Stimulated activated CD4-positive, alpha-beta T cell treated with anti-CD3 and anti-CD28 coated beads, Interleukin-2, amount 100 ng/mL, for 4 hours (primary cell): ENCODE results near the gene CHCHD3.
"Not testable (repeated sequence)": the region's sequence is repeated elsewhere in the genome, so short reads cannot be mapped to it uniquely, and the experiment has no call there.

Experiments
- DNase-seq: peaks from one replicate; pipeline ENCODE4 v3.0.0-alpha.2; 2020; ENCODE audit warnings: low read depth

The CHCHD3 gene

DNA sequence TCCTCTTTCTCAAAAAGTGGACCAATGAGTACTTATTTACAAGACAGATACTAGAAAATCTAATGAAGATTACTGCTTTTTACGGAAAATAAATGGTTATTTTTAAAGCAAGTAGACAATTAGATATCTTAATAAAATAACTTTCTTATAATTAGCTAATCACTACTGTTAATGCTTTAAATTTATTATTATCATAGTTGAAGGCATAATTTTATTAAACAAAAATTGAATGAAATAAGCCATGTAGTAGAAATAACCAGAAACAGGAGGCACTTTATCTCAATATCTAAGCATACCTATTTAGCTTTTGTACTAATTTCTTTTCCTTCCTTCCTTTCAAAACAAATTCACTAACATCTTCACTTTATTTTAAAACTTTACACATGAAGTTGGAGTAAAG is 134.9 kb downstream of the CHCHD3 start:
- DNase-seq = no peak

DNA sequence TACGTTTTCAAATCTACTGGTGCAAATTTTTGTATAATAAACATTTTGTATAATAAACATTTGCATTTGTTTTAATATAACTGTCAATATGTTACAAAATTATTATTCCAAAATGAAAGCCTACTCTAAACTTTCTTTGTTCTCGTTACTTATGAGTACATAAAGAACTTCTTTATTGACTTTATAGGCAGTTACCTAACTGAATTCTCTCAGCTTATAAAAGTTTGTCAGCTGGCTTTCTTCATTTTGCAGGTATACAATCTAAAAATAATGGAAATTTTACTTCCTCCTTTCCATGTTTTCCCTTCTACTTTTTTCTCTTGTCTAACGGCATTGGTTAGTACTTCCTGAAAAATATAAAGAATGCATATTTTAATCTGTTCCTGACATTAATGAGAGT is 137.1 kb downstream of the CHCHD3 start:
- no peak for DNase-seq

DNA sequence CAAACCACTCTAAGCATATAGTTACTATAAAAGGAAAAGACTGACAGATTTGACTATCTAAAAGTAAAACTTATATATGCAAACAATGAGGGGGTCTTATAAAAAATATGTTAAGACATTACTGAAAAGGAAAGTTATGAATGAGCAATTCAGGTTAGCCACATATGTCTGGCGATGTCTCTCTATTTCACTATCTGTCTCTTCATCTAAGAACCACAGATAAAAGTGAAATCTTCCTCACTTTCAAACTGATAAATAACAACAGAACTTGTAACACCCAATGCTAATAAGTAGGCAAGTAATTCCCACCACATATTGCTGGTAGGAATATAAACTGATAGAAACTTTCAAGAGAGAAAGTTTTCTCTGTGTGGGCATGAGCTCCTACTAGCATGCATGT is 138.2 kb downstream of the CHCHD3 start:
- DNase-seq = no peak

DNA sequence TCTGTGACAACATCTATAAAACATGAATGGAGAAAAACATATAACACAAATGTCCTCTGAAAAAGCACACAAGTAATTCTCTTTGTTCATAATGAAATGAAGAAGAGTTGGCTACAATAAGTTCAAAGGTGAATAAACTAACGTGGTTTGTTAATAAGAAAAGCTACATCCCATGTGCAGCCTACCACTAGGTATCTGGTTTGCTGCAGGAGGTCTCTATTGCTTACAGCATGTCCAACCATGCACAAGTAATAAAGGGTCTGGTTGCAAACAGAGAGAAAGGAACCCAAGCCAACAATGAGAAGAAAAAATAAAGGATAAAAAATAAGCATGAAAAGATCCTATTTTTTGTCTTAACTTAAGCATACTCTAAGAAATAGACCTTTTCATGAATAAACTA is 139.2 kb downstream of the CHCHD3 start:
- no peak for DNase-seq

DNA sequence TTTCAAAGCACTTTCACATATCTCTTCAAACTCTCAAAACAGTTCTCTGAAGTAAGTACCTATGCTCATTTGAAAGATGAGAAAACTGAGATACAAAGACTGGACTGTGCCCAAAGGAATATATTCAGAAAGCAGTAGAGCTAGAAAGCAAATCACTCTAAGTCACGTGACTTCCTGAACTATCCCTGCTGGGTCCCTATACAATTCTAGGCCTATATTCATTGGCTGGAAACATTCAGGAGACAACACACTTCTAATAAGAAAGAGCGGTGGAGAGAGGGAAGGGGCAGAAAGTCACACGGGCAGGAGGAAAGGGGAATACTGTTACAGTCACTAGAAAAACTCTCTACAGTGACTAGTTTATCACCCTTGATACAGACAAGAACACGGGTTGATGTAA is 140.0 kb downstream of the CHCHD3 start:
- no peak for DNase-seq

DNA sequence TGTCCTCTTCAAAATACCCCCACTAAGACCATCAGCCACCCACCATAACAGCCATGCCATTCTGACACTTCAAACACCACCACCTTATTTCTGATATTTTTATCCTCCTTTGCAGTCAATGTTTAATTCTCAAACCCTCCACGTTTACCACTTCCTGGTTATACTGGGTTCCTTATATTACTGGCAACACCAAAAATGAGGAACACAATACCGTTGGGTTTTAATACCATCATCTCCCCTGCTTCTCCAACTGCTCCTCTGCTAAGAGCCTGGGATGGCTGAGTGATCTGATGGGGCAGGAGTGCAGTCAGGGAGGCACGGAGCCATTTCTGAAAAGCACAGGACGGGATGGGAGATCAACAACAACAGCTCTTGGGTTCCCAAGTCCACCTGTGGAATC is 140.5 kb downstream of the CHCHD3 start:
- no peak for DNase-seq

DNA sequence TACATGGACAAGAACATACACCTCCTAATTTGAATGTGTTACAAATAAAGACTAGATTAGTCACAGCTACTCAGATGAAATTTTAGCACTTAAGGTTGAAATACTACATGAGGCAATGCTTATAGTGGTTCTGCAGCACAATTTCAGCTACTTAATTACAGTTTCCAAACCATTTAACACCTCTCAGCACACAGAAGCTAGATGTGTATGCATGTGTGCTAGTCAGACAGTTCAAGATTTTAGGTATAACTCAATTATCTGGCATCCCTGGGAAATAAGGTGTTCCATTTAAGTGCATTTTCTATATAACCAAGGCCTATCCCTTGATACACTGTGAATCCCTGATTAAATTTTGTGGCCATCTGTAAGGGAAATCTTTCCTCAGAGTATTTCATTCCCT is 141.8 kb downstream of the CHCHD3 start:
- no peak for DNase-seq

DNA sequence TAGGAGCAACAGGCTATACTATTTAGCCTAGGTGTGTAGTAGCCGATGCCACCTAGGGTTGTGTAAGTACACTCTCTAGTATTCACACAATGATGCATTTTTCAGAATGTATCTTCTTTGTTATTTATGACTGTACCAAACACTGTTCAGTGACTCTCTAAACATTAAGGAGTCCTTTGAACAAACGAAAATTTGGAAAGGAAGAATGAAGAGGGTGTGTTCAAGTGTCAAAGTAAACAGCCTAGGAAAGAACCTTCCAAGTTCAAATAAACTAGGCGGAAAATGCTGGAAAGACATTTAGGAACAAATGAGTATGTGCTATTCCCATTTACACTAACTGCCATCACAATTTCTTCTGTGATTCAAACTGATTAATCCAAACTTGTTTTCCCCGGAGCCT is 142.4 kb downstream of the CHCHD3 start:
- DNase-seq = no peak

DNA sequence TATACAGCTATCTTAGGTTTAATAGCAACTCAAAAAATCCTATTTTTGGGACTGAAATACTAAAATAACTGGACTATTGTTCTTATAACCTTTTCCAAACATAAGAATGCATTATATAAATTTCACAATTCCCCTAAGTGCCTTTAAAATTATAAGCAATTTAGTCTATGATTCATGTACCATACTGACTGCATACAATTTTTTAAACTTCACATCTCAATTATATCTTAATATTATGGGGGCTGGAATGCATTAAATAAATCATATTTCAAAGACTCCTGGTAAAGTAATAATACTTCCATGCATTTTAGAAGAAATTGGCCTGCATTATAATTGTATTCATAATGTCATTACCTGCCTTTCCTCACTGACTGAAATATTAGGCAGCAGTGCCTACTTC is 144.6 kb downstream of the CHCHD3 start:
- no peak for DNase-seq

DNA sequence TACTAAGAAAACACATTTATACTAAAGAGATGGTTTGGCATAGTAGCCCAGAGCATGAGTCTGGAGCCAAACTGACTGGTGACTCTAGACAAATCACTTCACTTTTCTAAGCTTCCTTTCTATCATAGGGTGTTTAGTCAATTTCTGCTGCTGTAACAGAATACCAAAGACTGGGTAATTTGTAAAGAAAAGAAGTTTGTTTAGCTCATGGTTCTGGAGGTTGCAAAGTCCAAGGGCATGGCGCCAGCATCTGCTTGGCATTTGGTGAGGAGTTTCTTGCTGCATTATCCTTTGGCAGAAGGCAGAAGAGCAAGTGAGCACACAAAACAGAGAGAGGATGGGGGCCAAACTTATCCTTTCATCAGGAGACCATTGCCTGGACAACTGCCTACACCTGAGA is 146.3 kb downstream of the CHCHD3 start:
- DNase-seq = no peak

DNA sequence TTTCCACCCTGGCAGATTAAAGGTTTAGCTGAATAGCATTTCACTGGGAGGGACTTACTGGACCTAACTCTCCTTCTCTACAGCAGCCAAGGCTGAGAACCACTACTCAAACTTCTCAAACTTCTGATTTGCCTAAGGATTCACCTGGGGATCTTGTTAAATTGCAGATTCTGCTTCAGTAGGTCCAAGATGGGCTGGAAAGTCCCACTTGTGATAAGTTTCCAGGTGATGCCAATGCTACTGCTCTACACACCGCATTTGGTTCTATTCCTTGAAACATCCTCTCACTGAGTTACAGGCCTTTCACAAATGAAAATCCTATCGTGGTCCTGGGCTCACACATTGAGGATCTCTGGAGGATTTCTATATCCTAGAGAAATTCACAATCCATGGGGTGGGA is 147.9 kb downstream of the CHCHD3 start:
- no peak for DNase-seq

DNA sequence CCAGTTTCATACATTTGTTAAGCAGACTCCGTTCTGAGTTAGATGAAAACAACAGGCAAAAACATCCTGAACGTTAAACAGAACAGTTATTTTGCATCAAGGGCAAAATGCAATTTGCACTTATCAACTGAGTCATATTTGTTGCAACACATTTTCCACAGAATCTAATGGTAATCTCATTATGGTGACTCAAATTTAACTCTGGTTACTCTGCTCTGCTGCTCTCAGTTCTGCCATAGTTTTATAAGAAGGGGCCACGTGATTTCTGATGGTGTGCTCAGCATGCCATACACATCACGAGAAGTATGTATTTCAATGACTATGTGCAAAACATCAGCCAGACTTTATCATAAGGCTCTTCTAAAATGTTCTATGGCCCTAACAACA is 148.8 kb downstream of the CHCHD3 start:
- DNase-seq = no peak

DNA sequence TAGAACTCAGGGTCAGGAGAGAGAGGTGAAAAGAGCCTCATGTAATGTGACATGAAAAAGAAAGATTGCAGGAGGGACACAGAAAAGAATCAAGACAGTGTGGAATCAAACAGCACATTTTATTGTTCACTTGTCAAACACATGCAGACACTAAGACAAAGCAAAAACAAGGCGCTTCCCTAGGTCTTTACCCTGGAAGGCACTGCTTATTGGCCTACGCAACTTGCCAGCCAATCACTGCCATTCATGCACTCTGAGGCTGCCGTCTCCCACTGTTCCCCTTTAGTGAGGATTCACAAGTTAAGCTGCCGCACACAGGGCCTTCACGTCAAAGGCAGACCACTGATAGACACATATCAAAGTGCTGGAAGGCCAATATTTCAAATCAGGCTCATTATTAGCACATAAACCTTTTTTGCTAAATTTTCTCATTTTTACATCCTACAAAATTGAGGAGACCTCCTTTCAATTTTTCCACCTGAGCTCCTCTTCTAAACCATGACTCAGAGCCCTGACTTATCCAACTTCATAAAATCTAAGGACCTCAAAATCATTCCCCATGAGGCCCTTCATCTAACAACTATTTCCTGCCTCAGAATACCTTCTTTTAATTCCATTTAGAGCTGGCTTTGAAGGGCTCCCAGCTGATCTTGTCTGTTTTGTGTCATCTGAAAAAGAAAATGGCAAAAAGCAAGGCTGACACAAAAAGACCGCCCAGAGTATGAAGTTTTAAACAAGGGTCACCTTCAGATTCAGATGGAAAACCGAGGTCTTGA is 149.4 kb downstream of the CHCHD3 start:
- no peak for DNase-seq

DNA sequence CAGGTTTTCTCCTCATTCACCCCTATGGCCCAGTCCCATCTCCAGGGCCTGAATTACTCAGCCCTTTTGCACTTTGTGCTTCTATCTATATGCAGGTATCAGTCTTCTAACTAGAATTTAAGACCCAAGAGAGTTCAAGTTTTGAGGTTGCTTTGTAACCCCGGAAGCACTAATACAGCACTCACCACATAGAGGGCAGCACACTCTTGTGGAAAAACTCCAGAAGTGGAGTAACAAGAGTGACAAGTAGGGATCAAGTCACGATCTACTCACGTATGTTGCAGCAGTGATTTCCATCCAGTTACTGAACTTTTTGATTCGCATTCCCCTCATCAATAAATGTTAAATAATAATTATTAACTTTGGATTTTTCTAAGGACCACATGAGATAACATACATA is 151.0 kb downstream of the CHCHD3 start:
- DNase-seq = no peak

DNA sequence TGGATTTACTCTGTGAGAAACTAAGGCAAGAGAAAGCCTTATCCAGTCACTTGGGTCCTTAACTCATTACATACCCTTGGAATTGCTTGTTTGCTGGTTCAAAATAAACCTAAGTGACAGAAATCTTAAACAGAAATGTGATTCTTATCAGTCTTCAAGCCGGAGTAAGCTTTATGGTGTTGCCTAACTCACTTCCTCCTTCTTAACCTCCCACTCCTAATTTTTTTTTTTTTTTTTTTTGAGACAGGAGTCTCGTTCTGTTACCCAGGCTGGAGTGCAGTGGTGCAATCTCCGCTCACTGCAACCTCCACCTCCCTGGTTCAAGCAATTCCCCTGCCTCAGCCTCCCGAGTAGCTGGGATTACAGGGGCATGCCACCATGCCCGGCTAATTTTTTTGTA is 151.9 kb downstream of the CHCHD3 start:
- DNase-seq = not testable (repeated sequence)

DNA sequence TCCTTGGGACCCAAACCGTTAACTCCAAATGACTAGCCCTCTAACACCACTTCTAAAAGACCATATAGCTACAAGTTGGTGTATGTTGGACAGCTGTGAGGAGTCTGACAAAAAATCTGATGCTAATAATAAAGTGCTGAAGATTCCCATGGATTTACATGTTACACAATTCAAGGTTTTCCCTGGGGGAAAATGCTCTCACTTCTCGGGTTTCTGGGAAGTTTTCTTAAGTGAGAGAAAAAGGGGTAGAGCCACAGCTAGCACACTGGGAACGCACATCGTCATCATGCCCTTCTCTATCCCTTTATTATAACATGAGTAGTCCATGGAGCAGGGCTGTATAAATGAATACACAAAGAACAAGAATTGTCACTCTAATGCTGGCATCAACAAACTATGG is 162.1 kb downstream of the CHCHD3 start:
- DNase-seq = no peak

DNA sequence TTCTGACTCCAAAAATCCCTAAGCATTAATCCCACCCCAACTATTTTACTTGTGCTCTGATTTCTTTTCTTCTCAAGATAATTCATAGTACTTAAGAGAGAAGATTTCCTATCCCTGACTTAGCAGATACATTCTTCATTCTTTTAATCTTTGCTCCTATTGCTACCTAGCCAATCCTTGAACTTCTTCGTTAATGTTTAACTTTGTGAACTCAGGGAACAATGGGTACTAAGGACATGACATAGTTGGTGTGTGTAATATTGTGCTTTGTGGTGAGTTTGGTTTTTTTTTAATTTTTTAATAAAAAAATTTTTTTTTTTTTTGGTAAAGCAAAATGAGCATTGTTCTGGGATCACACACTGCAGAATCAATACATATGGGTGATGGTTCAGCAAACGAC is 166.2 kb downstream of the CHCHD3 start:
- no peak for DNase-seq

DNA sequence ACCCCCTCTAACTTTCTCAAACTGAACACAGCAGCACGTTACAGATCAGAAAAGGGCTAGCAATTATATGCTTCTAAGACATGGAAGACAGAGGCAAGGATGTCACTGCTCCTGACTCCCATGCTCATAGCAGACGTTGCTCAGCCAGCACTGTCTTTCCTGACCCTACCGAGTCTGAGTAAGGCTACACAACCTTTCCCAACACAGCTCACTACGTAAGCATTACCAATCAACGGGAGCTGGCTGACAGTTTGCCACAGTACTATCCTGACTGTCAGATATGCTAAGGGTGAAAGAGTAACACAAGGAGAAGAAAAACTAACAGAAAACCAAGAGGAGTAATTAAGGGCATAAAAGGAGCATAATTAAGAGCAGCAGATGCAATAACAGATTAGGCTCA is 171.2 kb downstream of the CHCHD3 start:
- no peak for DNase-seq

DNA sequence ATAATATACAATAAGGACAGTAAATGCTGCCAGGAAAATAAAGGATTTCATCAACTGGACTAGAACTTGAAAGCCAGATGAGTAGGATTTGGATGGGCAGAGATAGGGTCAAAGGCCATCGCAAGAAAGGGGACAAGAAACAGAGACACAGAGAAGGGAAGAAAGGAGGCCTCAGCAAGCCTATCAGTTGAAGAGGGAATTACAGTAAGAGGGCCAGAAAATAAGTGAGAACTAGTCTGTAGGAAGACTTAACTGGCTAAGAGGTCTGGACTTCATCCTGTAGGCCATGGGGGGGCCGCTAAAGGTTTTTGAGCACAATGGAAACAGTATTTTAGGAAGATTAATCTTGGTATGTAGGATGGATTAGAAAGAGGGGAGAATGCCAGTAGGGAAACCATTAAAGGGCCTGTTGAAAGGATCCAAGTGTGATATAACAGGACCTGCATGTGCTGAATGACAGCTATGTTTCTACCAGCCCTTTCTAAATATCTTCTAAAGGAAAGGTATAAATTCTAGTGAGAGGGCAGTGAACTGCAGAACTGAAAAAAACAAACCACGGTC is 174.4 kb downstream of the CHCHD3 start:
- no peak for DNase-seq

DNA sequence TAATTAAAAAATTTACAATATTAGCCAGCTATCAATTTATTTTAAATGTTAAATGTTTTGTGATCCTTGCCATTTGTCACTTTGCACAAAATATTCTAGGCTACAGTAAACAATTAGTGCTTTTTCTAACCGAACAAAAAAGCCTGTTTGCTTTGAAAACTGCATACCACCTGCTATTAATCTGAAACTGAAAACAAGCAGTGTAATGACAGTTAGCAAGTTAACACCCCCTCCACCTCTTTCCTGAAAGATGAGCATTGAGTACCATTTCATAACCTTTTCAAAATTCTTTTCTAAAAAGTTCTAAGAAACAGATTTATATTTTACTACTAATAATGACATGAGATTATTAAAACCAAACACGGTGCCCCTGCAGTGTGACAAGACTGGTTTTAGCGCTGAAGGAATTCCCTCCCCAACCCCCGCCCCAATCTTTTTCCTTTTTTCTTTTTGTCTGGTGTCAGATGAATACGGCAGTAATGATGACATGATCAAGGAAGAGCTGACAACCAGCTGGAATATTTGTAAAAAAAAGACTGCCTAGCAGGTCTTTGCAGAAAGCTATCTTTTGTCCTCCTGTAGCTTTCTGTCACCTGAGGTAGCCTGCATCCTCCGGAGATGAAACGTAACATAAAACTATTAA is 175.6 kb downstream of the CHCHD3 start:
- DNase-seq = no peak

DNA sequence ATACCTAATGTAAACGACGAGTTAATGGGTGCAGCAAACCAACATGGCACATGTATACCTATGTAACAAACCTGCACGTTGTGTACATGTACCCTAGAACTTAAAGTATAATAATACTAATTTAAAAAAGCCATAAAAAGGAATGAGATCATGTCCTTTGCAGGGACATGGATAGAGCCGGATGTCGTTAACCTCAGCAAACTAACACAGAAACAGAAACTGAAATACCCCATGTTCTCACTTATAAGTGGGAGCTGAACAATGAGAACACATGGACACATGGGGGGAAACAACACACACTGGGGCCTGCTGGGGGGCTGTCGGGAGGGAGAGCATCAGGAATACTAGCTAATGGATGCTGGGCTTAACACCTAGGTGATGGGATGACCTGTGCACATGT is 176.8 kb downstream of the CHCHD3 start:
- not testable (repeated sequence) for DNase-seq

DNA sequence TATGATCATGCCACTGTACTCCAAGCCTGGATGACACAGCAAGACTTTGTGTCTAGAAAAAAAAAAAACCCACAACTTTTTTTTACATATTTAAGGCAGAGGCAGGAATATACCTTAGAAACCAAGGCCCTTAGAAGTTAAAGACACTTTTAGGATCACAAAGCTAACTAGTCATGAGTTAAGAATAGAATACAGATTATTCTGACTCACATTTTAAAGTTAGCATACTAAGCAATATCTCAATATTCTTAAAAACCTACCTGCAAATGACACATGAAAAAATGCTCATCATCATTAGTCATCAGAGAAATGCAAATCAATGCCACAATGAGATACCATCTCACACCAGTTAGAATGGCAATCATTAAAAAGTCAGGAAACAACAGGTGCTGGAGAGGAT is 177.7 kb downstream of the CHCHD3 start:
- DNase-seq = no peak

DNA sequence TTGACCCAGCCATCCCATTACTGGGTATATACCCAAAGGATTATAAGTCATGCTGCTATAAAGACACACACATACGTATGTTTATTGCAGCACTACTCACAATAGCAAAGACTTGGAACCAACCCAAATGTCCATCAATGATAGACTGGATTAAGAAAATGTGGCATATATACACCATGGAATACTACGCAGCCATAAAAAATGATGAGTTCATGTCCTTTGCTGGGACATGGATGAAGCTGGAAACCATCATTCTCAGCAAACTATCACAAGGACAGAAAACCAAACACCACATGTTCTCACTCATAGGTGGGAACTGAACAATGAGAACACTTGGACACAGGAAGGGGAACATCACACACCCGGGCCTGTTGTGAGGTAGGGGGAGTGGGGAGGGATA is 179.6 kb downstream of the CHCHD3 start:
- not testable (repeated sequence) for DNase-seq

DNA sequence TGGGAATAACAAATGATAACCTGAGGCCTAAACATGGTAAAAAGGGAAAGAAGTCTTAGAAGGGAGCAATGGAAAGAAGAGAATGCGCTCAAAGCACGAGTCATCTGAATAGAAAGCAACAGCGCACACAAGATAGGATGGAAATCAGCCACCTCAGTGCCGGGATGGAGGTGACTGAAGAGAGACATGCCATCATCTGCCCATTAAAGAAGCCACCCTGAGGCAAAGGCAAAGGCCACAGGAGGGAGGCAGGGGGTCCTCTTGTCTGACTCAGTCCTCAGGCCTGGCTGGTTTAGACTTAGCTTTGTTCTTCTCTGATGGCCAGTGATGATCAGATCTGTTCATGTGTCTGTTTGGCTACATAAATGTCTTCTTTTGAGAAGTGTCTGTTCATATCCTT is 180.6 kb downstream of the CHCHD3 start:
- DNase-seq = no peak
